NB4 (cell line): ENCODE results near the gene OR13J1.
A peak's percentile ranks its signal among the peaks of the same experiment; 100 is the strongest.

Experiments
- DNase-seq: peaks from one replicate; pipeline ENCODE4 v3.0.0; 2010; ENCODE audit warnings: low read depth
- H3K4me3 ChIP-seq: one replicate; pipeline ENCODE4 v1.5.1; 2011; ENCODE audit warnings: mild to moderate bottlenecking, low read depth, low read length, moderate library complexity
- CTCF ChIP-seq: IDR thresholded peaks from one replicate; pipeline ENCODE4 v1.5.1; 2012; ENCODE audit warnings: low read depth, low read length
- MAX ChIP-seq: IDR thresholded peaks from 2 replicates; pipeline ENCODE4 v1.6.1; 2011; ENCODE audit warnings: low read depth, low read length
- MYC ChIP-seq: IDR thresholded peaks from 2 replicates; pipeline ENCODE4 v1.6.1; 2011; ENCODE audit warnings: low read depth, low read length
- POLR2A ChIP-seq: IDR thresholded peaks from 2 replicates; pipeline ENCODE4 v1.6.1; 2011; ENCODE audit warnings: mild to moderate bottlenecking; ENCODE audit not compliant: insufficient read length; ENCODE audit errors: extremely low read depth

The OR13J1 gene

GRCh38 chr9:35834260-35835215 is 35.7 kb downstream of the OR13J1 start:
- no peak for TF ChIP-seq CTCF
- no peak for TF ChIP-seq MYC
- H3K4me3 ChIP-seq = no peak overlapping the region

GRCh38 chr9:35832814-35833213 is 37.4 kb downstream of the OR13J1 start:
- no peak for TF ChIP-seq MAX
- TF ChIP-seq MYC = no peak
- TF ChIP-seq CTCF = no peak
- no peak overlapping the region for H3K4me3 ChIP-seq
- no peak for DNase-seq

More at GRCh38 chr9:35834260-35835215, 35.7 kb downstream of the OR13J1 start:
- DNase-seq = no peak

GRCh38 chr9:35831040-35831439 is 39.2 kb downstream of the OR13J1 start:
- TF ChIP-seq POLR2A = no peak
- no peak overlapping the region for H3K4me3 ChIP-seq
- DNase-seq = no peak

GRCh38 chr9:35829764-35830096 is 40.5 kb downstream of the OR13J1 start:
- no peak for DNase-seq
- no peak overlapping the region for H3K4me3 ChIP-seq
- no peak for TF ChIP-seq MYC
- no peak for TF ChIP-seq CTCF
- no peak for TF ChIP-seq MAX
- no peak for TF ChIP-seq POLR2A

GRCh38 chr9:35829084-35829763 is 41.0 kb downstream of the OR13J1 start, which contains the start of gene TMEM8B:
TMEM8B (plus strand) TSS chr9:35829228; CDS start chr9:35829448, 220 bp downstream.
- peak; percentile 84 for DNase-seq
- peak within 1 kb of the TSS; percentile 53 for H3K4me3 ChIP-seq
- no peak for TF ChIP-seq MYC
- TF ChIP-seq POLR2A = peak; percentile 24

GRCh38 chr9:35828716-35829083 is 41.5 kb downstream of the OR13J1 start, which contains the start of gene FAM221B:
FAM221B (minus strand) TSS chr9:35828732; CDS start chr9:35826161, 2,571 bp downstream.
- peak within 1 kb of the TSS; percentile 53 for H3K4me3 ChIP-seq
- no peak for TF ChIP-seq POLR2A
- TF ChIP-seq MAX = no peak
- no peak for TF ChIP-seq MYC
- TF ChIP-seq CTCF = no peak
- DNase-seq = no peak

GRCh38 chr9:35827486-35827885 is 42.7 kb downstream of the OR13J1 start:
- TF ChIP-seq MYC (no peak), CTCF (no peak), POLR2A (no peak), MAX (no peak)
- no peak for DNase-seq
- H3K4me3 ChIP-seq = no peak overlapping the region
